GM12875 (cell line): Measurements from ENCODE around the gene CARMIL1.

ENCODE experiments used
- H3K4me3 ChIP-seq: one replicate; pipeline ENCODE4 v1.5.1; 2011; ENCODE audit warnings: low read depth, low read length, control low read depth
- TF ChIP-seq, protein P1 (sequence below): IDR thresholded peaks from 2 replicates; pipeline ENCODE4 v1.5.1; 2011; ENCODE audit warnings: low read depth, mild to moderate bottlenecking, control low read depth, inconsistent platforms, low read length, moderate library complexity, borderline replicate concordance; ENCODE audit not compliant: insufficient read depth

CARMIL1 gene

DNA sequence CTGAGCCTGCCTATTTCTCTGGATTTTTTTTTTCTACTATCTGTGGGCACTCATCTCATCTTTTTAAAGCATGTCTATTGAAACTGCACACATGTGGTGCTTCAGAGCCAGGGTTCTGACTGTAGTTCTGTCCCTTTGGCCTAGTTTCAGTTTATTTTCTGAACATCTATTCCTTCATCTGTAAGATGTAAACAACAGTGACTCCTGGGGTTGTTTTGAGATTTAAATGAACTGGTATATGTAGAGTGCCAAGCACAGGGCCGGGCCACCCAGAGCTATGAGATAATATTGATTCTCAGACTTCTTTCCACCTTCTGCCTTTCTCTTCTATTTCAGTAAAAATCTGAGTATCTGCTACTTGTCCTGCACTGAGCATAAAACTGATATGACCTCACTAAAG, 185.1 kb downstream of the CARMIL1 start:
- H3K4me3 ChIP-seq: no peak overlapping the region

DNA sequence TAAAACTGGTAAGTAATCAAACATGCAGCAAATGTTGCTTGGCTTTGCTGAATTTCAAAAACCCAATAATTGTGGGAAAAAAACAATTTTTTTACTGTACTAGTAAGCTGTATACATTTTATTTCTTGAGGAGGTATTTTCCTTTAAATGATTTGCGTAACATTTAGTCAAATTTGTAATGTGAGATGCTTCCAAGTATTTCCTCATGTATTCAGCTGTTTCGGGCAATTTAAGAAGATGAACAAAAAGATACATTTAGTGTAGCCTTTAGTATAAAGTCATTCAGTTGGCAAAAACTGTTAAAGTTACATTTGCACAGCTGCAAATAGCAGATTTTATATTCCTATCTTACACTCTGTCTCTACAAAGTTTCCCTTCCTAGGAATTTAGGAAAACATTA, 186.8 kb downstream of the CARMIL1 start:
- TF ChIP-seq, protein P1, sequence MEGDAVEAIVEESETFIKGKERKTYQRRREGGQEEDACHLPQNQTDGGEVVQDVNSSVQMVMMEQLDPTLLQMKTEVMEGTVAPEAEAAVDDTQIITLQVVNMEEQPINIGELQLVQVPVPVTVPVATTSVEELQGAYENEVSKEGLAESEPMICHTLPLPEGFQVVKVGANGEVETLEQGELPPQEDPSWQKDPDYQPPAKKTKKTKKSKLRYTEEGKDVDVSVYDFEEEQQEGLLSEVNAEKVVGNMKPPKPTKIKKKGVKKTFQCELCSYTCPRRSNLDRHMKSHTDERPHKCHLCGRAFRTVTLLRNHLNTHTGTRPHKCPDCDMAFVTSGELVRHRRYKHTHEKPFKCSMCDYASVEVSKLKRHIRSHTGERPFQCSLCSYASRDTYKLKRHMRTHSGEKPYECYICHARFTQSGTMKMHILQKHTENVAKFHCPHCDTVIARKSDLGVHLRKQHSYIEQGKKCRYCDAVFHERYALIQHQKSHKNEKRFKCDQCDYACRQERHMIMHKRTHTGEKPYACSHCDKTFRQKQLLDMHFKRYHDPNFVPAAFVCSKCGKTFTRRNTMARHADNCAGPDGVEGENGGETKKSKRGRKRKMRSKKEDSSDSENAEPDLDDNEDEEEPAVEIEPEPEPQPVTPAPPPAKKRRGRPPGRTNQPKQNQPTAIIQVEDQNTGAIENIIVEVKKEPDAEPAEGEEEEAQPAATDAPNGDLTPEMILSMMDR: no peak
- no peak overlapping the region for H3K4me3 ChIP-seq

More for the DNA sequence above, 185.1 kb downstream of the CARMIL1 start:
- TF ChIP-seq, protein P1: no peak

DNA sequence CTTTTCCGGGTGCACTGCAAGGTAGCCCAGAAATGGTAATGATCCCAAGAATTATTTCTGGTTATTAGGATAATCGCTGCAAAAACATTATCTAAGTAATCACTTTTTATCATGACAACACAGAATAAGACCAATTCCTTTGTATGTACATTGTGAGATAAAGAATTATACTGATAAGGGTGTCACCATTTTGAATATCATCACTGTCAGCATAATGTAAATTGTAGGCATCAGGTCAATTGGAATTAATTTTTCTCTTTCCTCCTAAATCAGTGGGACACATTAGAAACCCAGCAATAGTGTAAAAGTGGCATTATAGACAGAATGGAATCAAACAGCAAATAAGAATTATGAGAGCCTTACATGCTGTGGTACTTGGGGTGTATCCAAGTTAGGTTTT, 189.7 kb downstream of the CARMIL1 start:
- H3K4me3 ChIP-seq: no peak overlapping the region
- TF ChIP-seq, protein P1: no peak

DNA sequence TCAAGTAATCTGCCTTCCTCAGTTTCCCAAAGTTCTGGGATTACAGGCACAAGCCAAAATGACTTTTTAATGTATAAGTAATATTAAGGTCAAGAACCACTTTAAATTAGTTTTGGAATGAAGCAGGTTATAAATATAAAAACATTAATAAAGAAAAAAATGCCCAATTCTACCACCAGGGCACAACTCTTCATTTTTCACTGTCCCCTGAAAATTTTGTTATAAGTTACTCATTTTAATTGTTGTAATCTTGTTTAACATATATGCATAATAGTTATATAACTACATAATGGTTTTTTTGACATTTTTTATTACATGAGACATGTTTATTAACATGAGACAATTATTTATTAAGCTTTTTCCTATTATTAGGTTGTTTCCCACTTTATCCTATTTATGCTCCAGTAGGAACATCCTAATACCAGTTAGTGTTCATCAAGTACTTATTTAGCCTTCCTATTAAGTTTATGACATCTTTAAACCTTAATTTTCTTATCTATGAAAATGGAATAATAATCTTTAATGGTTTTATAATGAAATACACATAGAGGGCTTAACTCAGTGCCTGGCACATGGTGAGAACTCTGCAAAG, 190.7 kb downstream of the CARMIL1 start:
- no peak overlapping the region for H3K4me3 ChIP-seq
- TF ChIP-seq, protein P1: no peak

DNA sequence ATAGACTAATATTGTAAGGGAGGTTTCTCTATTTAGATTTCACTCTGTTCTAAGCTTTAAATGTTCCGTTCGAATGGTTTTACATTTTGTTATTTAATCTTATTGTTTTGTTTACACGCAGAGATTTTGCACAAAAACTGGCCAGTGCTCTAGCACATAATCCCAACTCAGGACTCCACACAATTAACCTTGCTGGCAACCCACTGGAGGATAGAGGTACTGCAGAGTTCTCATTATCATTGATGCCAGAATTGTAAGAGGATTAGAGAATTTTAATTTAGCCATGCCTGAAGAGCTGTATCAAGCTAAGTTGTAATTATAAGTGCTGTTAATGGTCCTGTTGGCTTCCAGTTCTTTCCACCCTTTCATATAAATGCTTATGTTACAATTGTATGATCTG, 193.1 kb downstream of the CARMIL1 start:
- no peak overlapping the region for H3K4me3 ChIP-seq

DNA sequence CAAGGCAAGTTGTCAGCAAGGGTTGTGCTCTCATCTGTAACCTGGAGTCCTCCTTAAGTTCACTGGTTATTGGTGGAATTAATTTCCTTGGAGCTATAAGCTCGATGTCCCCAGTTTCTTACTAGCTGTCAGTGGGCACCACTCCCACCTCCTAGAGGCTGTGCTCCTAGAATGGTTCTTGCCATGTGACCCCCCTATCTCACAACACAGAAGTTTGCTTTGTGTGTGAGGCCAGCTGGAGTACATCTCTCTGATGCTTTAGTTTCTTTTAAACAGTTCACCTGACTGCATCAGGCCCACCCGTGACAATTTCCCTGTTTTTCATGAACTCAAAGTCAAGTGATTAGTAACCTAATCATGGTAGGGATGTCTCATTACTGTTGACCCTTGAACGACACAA, 193.7 kb downstream of the CARMIL1 start:
- no peak overlapping the region for H3K4me3 ChIP-seq
- TF ChIP-seq, protein P1: no peak

More for the DNA sequence above, 193.1 kb downstream of the CARMIL1 start:
- TF ChIP-seq, protein P1: no peak

DNA sequence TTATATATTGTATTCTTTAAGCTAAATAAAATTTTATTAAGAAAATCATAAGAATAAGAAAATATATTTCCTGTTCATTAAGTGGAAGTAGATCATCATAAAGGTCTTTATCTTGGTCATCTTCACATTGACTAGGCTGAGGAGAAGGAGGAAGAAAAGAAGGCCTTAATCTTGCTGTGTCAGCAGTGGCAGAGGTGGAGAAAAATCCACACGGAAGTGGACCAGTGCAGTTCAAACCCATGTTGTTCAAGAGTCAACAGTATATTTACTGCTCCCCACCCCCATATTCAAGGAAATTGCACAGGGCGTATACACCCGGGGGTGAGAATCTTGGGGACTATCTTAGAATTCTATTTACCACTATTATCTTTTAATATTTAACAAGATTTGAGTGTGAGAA, 194.3 kb downstream of the CARMIL1 start:
- no peak overlapping the region for H3K4me3 ChIP-seq
- TF ChIP-seq, protein P1: no peak
